ENCODE results near the gene PDK2.

The PDK2 gene

DNA sequence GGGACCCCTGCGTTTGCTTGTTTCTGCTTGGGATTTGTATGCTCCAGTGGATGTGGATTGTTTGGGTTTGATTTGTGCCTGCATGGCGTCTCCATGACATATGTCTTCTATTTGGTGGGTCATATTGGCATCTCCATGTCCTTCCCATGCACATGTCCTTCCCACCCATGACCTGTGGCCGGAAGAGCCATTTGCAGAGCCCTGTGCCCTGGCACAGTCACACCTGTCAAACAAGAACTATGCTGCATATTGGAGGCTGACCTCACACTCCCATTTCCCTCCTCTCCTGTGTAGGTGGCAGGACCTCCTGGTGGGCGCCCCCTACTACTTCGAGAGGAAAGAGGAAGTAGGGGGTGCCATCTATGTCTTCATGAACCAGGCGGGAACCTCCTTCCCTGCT, 23.5 kb upstream of the PDK2 start:
- Histone ChIP-seq H3K4me3 (ENCODE audit: low read length) (no peak overlapping the region), H3K9ac (ENCODE audit: low read depth, low read length) (no peak overlapping the region), H3K9me3 (ENCODE audit: insufficient read depth, low read depth, low read length) (no peaks in the 10 kb centered on the region), H3K4me1 (ENCODE audit: insufficient read depth, low read length) (no peaks in the 10 kb centered on the region), H3K27me3 (ENCODE audit: insufficient read depth, low read length) (peaks cover 9% of the 10 kb centered on the region; the same call in 1 of the 2 replicates), H3K27ac (ENCODE audit: low read length) (no peak overlapping the region), H3K36me3 (ENCODE audit: insufficient read depth, low read depth, low read length) (no peaks in the 10 kb centered on the region)

GRCh38 chr17:50072130-50072529, 23.0 kb upstream of the PDK2 start:
- no peak overlapping the region for H3K27ac ChIP-seq (ENCODE audit: low read length)
- no peaks in the 10 kb centered on the region for H3K4me1 ChIP-seq (ENCODE audit: insufficient read depth, low read length)
- peaks cover 9% of the 10 kb centered on the region; the same call in 1 of the 2 replicates for H3K27me3 ChIP-seq (ENCODE audit: insufficient read depth, low read length)
- no peak overlapping the region for H3K4me3 ChIP-seq (ENCODE audit: low read length)
- H3K36me3 ChIP-seq (ENCODE audit: insufficient read depth, low read depth, low read length): no peaks in the 10 kb centered on the region
- H3K9ac ChIP-seq (ENCODE audit: low read depth, low read length): no peak overlapping the region
- H3K9me3 ChIP-seq (ENCODE audit: insufficient read depth, low read depth, low read length): no peaks in the 10 kb centered on the region

- H3K9ac ChIP-seq (ENCODE audit: low read depth, low read length): no peak overlapping the region
- peaks cover 9% of the 10 kb centered on the region; the same call in 1 of the 2 replicates for H3K27me3 ChIP-seq (ENCODE audit: insufficient read depth, low read length)
- no peak overlapping the region for H3K27ac ChIP-seq (ENCODE audit: low read length)
- H3K9me3 ChIP-seq (ENCODE audit: insufficient read depth, low read depth, low read length): no peaks in the 10 kb centered on the region
- H3K36me3 ChIP-seq (ENCODE audit: insufficient read depth, low read depth, low read length): no peaks in the 10 kb centered on the region
- no peak overlapping the region for H3K4me3 ChIP-seq (ENCODE audit: low read length)
- no peaks in the 10 kb centered on the region for H3K4me1 ChIP-seq (ENCODE audit: insufficient read depth, low read length)
These were observed 22.2 kb upstream of the PDK2 start for GRCh38 chr17:50072925-50073324.

- Histone ChIP-seq H3K4me3 (ENCODE audit: low read length) (no peak overlapping the region), H3K36me3 (ENCODE audit: insufficient read depth, low read depth, low read length) (no peaks in the 10 kb centered on the region), H3K9ac (ENCODE audit: low read depth, low read length) (no peak overlapping the region), H3K27ac (ENCODE audit: low read length) (no peak overlapping the region), H3K27me3 (ENCODE audit: insufficient read depth, low read length) (peaks cover 9% of the 10 kb centered on the region; the same call in 1 of the 2 replicates), H3K4me1 (ENCODE audit: insufficient read depth, low read length) (no peaks in the 10 kb centered on the region), H3K9me3 (ENCODE audit: insufficient read depth, low read depth, low read length) (no peaks in the 10 kb centered on the region)
These were observed 20.9 kb upstream of the PDK2 start for GRCh38 chr17:50074227-50074626.

GRCh38 chr17:50075446-50076032, 19.6 kb upstream of the PDK2 start:
- H3K9me3 ChIP-seq (ENCODE audit: insufficient read depth, low read depth, low read length): no peaks in the 10 kb centered on the region
- no peaks in the 10 kb centered on the region for H3K36me3 ChIP-seq (ENCODE audit: insufficient read depth, low read depth, low read length)
- H3K27ac ChIP-seq (ENCODE audit: low read length): no peak overlapping the region
- H3K27me3 ChIP-seq (ENCODE audit: insufficient read depth, low read length): peaks cover 9% of the 10 kb centered on the region; the same call in 1 of the 2 replicates
- no peak overlapping the region for H3K9ac ChIP-seq (ENCODE audit: low read depth, low read length)
- H3K4me1 ChIP-seq (ENCODE audit: insufficient read depth, low read length): no peaks in the 10 kb centered on the region
- no peak overlapping the region for H3K4me3 ChIP-seq (ENCODE audit: low read length)

DNA sequence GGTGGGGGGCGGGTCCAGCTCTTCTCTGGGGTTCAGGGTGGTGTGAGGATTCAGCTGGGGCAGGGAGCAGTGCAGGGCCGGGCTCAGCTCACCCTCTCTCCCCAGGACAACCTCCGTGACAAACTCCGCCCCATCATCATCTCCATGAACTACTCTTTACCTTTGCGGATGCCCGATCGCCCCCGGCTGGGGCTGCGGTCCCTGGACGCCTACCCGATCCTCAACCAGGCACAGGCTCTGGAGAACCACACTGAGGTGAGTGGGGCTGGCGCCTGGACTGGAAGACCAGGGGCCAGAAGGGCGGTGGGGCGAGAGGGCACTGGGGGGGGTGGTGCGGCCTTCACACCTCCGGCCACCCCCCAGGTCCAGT, 18.9 kb upstream of the PDK2 start:
- Histone ChIP-seq H3K36me3 (ENCODE audit: insufficient read depth, low read depth, low read length) (peaks cover 2% of the 10 kb centered on the region; the same call in 1 of the 2 replicates), H3K9ac (ENCODE audit: low read depth, low read length) (no peak overlapping the region), H3K27ac (ENCODE audit: low read length) (no peak overlapping the region), H3K4me3 (ENCODE audit: low read length) (no peak overlapping the region), H3K27me3 (ENCODE audit: insufficient read depth, low read length) (peaks cover 9% of the 10 kb centered on the region; the same call in 1 of the 2 replicates), H3K4me1 (ENCODE audit: insufficient read depth, low read length) (no peaks in the 10 kb centered on the region), H3K9me3 (ENCODE audit: insufficient read depth, low read depth, low read length) (no peaks in the 10 kb centered on the region)

DNA sequence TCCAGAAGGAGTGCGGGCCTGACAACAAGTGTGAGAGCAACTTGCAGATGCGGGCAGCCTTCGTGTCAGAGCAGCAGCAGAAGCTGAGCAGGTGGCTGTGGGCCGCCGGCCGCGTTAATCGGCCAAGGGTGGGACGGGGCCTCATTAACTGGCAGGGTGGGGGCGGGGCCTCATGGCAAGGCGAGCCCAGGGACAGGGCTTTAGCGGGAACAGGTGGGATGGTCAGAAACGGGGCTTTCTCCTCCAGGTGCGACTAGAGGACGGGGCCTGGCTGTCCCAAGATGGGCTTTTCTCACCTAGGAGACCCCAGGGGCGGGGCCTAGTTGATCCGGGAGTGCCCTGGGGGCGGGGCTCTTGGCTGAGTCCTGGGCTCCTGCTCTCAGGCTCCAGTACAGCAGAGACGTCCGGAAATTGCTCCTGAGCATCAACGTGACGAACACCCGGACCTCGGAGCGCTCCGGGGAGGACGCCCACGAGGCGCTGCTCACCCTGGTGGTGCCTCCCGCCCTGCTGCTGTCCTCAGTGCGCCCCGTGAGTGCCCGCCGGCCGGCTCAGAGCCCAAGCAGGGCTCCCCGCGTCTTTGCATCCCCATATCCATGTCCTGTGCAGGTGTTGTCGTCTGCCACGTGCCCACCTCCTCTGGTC, 18.4 kb upstream of the PDK2 start:
- Histone ChIP-seq H3K27ac (ENCODE audit: low read length) (no peak overlapping the region), H3K27me3 (ENCODE audit: insufficient read depth, low read length) (peaks cover 9% of the 10 kb centered on the region; the same call in 1 of the 2 replicates), H3K4me1 (ENCODE audit: insufficient read depth, low read length) (no peaks in the 10 kb centered on the region), H3K9me3 (ENCODE audit: insufficient read depth, low read depth, low read length) (no peaks in the 10 kb centered on the region), H3K9ac (ENCODE audit: low read depth, low read length) (no peak overlapping the region), H3K36me3 (ENCODE audit: insufficient read depth, low read depth, low read length) (peaks cover 6% of the 10 kb centered on the region), H3K4me3 (ENCODE audit: low read length) (no peak overlapping the region; the same call in 1 of the 2 replicates)

DNA sequence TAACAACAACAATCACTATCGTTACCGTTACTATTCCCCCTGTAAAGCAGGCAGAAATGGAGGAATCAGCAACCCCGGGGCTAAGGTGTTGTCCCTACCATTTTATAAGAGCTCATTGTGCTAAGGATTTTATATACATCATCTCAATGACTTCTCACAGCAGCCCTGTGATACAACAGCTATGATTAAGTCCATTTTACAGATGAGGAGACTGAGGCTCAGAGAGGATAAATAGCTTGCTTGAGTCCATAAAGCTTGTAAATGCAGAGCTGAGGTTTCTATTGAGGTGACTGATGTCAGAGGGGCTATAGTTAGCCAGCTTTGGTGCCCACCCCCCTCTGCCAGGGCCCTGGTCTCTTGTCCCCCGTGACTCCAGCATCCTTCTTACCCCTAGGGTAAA, 16.7 kb upstream of the PDK2 start:
- Histone ChIP-seq H3K27me3 (ENCODE audit: insufficient read depth, low read length) (peaks cover 9% of the 10 kb centered on the region; the same call in 1 of the 2 replicates), H3K4me3 (ENCODE audit: low read length) (no peak overlapping the region), H3K27ac (ENCODE audit: low read length) (no peak overlapping the region), H3K9me3 (ENCODE audit: insufficient read depth, low read depth, low read length) (no peaks in the 10 kb centered on the region), H3K9ac (ENCODE audit: low read depth, low read length) (no peak overlapping the region), H3K36me3 (ENCODE audit: insufficient read depth, low read depth, low read length) (peaks cover 6% of the 10 kb centered on the region), H3K4me1 (ENCODE audit: insufficient read depth, low read length) (no peaks in the 10 kb centered on the region)

DNA sequence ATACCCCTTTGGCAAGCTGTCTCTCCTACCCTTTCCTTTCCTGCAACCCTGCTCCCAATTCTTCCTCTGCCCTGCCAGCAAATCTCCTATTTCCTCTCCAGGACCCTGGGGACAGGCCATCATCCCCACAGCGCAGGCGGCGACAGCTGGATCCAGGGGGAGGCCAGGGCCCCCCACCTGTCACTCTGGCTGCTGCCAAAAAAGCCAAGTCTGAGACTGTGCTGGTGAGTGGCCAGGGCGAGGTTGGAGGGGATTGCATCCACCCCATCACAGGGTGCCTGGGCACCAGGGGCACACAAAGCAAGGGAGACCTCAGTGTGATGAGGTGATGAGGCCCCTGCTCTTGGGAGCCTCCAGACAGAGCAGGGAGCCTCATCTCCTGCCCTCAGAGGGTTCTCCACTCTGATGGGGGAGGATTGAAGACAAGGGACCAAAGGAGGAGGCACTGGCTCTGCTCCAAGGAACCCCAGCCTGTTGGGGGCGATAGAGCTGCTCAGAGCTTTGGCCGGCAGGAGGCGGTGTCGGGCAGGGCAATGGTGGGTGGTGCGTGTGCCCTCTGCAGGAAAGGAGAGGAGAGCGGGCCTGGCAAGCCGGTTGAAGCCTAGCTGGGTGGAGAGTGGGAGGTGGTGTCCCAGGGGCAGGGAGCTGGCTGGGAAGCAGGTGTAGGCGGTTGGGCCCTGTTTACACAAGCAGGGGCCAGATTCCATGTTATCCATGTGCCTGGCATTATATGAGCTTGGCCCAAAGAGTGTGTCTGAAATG, 15.6 kb upstream of the PDK2 start:
- H3K36me3 ChIP-seq (ENCODE audit: insufficient read depth, low read depth, low read length): peaks cover 6% of the 10 kb centered on the region
- H3K4me1 ChIP-seq (ENCODE audit: insufficient read depth, low read length): no peaks in the 10 kb centered on the region
- H3K9me3 ChIP-seq (ENCODE audit: insufficient read depth, low read depth, low read length): no peaks in the 10 kb centered on the region
- H3K27ac ChIP-seq (ENCODE audit: low read length): no peak overlapping the region
- H3K9ac ChIP-seq (ENCODE audit: low read depth, low read length): no peak overlapping the region
- H3K27me3 ChIP-seq (ENCODE audit: insufficient read depth, low read length): peaks cover 9% of the 10 kb centered on the region; the same call in 1 of the 2 replicates
- no peak overlapping the region for H3K4me3 ChIP-seq (ENCODE audit: low read length)

GRCh38 chr17:50080096-50080480, 15.1 kb upstream of the PDK2 start:
- Histone ChIP-seq H3K4me3 (ENCODE audit: low read length) (no peak overlapping the region), H3K27ac (ENCODE audit: low read length) (no peak overlapping the region), H3K27me3 (ENCODE audit: insufficient read depth, low read length) (peaks cover 9% of the 10 kb centered on the region; the same call in 1 of the 2 replicates), H3K9ac (ENCODE audit: low read depth, low read length) (no peak overlapping the region), H3K4me1 (ENCODE audit: insufficient read depth, low read length) (no peaks in the 10 kb centered on the region), H3K36me3 (ENCODE audit: insufficient read depth, low read depth, low read length) (peaks cover 6% of the 10 kb centered on the region), H3K9me3 (ENCODE audit: insufficient read depth, low read depth, low read length) (no peaks in the 10 kb centered on the region)

GRCh38 chr17:50080827-50081226, 14.3 kb upstream of the PDK2 start:
- Histone ChIP-seq H3K4me3 (ENCODE audit: low read length) (no peak overlapping the region), H3K9ac (ENCODE audit: low read depth, low read length) (no peak overlapping the region), H3K9me3 (ENCODE audit: insufficient read depth, low read depth, low read length) (no peaks in the 10 kb centered on the region), H3K27ac (ENCODE audit: low read length) (no peak overlapping the region), H3K27me3 (ENCODE audit: insufficient read depth, low read length) (peaks cover 6% of the 10 kb centered on the region; the same call in 1 of the 2 replicates), H3K4me1 (ENCODE audit: insufficient read depth, low read length) (no peaks in the 10 kb centered on the region), H3K36me3 (ENCODE audit: insufficient read depth, low read depth, low read length) (peaks cover 6% of the 10 kb centered on the region)

DNA sequence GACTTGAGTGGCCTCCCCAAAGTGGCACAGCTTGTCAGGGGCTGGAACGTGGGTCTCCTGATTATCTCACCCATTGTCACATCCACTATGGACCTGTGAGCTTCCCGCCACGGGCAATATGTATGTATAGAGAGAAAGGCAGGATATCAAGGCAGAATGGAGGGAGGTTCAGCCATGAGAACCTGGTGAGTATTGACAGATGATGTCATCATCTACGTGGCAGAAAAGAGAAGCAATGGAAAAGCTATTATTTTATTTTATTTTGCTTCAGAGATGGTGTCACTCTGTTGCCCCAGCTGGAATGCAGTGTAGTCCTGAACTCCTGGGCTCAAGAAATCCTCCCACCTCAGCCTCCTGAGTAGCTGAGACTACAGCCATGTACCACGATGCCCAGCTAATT, 13.4 kb upstream of the PDK2 start:
- H3K4me1 ChIP-seq (ENCODE audit: insufficient read depth, low read length): no peaks in the 10 kb centered on the region
- H3K27ac ChIP-seq (ENCODE audit: low read length): no peak overlapping the region
- no peaks in the 10 kb centered on the region for H3K27me3 ChIP-seq (ENCODE audit: insufficient read depth, low read length)
- H3K4me3 ChIP-seq (ENCODE audit: low read length): no peak overlapping the region
- H3K36me3 ChIP-seq (ENCODE audit: insufficient read depth, low read depth, low read length): peaks cover 6% of the 10 kb centered on the region
- no peak overlapping the region for H3K9ac ChIP-seq (ENCODE audit: low read depth, low read length)
- H3K9me3 ChIP-seq (ENCODE audit: insufficient read depth, low read depth, low read length): no peaks in the 10 kb centered on the region
